Fibroblast of peridontal ligament (primary cell): ENCODE measurements around the gene GNAT1.
"Not testable (repeated sequence)": the region's sequence is repeated elsewhere in the genome, so short reads cannot be mapped to it uniquely, and the experiment has no call there.

ENCODE experiments used
- DNase-seq: peaks from one replicate; pipeline ENCODE4 v3.0.0-alpha.2; 2010; ENCODE audit errors: extremely low read depth

The GNAT1 gene

DNA sequence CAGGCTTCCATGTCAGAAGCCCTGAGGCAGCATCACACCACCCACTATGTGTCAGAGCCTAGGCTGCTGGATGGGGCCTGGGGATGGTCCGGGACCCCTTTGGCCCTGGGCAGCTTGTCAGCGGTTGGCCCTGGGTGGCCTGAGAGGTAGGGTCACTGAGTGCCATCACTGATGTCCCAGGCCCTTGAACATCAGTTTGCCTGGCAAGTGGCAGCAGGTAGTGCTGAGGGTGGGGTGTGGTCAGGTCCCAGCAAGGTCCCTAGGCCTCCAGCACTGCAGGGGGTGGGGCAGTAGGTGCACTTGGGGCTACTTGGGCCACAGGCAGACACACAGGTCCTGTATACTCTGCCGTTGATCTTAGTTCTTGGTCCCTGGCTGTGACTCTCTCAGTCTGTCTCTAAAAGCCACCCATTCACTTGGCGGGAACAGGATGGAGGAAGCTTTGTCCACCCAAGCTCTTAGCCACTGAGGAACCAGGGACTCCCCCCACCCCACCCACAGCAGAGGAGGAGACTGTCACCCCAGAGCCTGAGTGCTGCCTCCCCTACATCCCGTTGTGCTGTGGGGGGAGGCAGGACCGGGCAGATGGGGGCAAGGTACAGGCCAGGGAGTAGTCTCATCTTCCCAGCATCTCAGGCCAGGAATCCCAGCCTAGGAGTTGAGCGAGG lies 50.4 kb downstream of the GNAT1 start:
- DNase-seq, result no peak

DNA sequence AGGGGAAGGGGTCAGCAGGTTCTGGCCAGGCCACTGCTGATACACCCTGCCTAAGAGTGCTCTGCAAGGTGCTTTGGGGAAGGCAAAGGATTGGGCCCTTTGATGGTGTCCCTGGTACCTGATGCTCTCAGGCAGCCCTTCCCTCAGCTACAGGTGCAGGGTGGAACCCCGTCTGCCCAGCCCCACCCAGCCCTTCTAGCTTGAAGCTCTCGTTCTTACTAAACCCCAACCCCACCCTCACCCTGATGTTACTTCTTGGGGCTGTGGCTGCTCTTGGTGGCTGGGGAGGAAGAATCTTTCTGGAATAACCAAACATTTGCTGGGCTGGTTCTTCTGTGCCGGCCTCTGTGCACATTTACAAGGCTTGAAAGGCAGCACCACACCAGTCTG lies 51.0 kb downstream of the GNAT1 start:
- no peak for DNase-seq

DNA sequence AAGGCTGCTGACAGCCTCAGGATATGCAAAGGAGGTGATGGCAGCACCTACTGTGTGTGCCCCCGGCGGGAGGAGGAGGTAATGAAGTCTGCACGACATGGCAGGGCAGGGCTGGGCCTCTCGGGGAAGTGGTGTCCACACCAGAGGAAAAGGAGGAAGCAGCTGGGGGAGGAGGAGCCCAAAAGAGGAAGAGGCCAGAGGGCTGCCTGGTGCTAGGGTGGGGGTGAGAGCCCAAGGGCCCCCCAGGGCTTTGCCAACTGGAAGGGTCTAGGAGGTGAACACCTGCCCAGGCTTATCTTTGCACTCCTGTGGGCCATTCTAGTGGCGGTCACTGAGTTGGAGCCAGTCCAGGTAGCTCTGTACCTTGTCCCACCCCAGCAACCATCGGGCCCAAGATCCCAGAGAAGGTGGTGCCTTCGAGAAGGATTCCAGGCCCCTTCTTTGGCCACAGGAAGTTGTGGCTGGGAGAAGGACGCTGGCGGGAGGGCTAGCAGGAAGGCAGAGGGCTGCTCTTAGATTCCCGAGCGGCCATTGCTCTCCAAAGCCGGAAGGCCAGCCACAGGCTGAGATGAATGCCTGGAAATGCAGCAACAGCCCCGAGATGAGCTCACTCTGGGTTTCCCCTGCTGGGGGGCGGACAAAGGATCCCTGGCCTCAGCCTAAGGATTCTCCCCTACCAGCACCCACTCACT lies 51.6 kb downstream of the GNAT1 start:
- DNase-seq, result peak; percentile 44

GRCh38 chr3:50243543-50243895 lies 52.1 kb downstream of the GNAT1 start:
- DNase-seq, result no peak

DNA sequence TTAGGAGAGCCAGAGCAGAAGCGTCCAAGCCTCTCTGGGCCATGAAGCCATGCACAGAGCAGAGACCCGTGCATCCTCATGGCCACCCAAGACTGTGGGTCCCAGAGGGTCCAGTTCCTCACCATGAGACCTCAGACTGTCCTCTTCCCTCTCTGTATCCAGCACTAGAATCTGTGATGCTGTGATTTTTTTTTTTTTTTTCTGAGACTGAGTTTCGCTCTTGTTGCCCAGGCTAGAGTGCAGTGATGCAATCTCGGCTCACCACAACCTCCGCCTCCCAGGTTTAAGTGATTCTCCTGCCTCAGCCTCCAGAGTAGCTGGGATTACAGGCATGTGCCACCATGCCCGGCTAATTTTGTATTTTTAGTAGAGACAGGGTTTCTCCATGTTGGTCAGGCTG lies 53.4 kb downstream of the GNAT1 start:
- not testable (repeated sequence) for DNase-seq

- no peak for DNase-seq
Observed at GRCh38 chr3:50245251-50245745, 53.9 kb downstream of the GNAT1 start.

- DNase-seq, result peak; percentile 84
Observed at GRCh38 chr3:50245831-50246516, 54.6 kb downstream of the GNAT1 start.

GRCh38 chr3:50246517-50246954 lies 55.1 kb downstream of the GNAT1 start:
- peak; percentile 88 for DNase-seq
